Measurements from ENCODE around the gene REXO1.

DNA sequence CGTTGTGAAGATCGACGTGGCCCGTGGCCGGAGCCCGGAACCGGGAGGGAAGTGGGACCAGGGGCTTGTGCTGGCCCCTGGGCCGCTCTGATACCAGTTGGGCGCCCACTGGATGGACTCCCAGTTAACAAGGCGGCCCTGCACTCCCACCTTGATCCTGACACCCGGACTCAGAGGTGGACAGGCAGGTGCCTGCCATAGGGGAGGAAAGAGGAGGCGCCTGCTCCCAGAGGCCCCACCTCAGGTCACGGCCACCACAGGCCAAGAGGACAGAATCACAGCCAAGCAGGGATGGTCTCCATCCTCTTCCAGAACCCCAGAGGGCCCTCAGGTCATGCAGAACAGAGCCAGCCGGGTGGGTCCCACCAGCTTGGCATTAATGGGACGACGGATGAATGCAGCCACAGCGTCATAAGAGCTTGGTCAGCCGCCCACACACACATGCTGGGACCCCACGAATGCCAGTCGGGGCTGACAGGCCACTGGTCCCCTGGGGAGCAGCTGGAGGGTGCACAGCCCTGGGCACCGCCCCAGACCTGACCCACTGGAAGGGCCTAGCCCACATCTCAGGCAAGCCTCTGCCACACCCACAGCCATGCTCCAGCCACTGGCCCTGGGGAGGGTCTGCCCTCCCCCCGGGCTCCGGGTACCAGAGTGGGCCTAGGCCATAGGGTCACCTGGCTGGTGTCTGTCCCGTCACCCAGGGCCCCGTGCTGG is 24.7 kb upstream of the REXO1 start:
- TF ChIP-seq SMAD3 (CRISPR knock-in tag; IDR thresholded peaks at IDR 0.05; ENCODE audit: borderline replicate concordance): no peak
- TF ChIP-seq, protein P1, sequence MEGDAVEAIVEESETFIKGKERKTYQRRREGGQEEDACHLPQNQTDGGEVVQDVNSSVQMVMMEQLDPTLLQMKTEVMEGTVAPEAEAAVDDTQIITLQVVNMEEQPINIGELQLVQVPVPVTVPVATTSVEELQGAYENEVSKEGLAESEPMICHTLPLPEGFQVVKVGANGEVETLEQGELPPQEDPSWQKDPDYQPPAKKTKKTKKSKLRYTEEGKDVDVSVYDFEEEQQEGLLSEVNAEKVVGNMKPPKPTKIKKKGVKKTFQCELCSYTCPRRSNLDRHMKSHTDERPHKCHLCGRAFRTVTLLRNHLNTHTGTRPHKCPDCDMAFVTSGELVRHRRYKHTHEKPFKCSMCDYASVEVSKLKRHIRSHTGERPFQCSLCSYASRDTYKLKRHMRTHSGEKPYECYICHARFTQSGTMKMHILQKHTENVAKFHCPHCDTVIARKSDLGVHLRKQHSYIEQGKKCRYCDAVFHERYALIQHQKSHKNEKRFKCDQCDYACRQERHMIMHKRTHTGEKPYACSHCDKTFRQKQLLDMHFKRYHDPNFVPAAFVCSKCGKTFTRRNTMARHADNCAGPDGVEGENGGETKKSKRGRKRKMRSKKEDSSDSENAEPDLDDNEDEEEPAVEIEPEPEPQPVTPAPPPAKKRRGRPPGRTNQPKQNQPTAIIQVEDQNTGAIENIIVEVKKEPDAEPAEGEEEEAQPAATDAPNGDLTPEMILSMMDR (IDR thresholded peaks at IDR 0.05): no peak
- TF ChIP-seq, protein P2, sequence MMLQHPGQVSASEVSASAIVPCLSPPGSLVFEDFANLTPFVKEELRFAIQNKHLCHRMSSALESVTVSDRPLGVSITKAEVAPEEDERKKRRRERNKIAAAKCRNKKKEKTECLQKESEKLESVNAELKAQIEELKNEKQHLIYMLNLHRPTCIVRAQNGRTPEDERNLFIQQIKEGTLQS (CRISPR knock-in tag; conservative IDR thresholded peaks at IDR 0.05): no peak
- no peak for TF ChIP-seq FOXP1 (CRISPR knock-in tag; IDR thresholded peaks at IDR 0.05; ENCODE audit: borderline replicate concordance)
- no peak for TF ChIP-seq MAX (CRISPR knock-in tag; IDR thresholded peaks at IDR 0.05)
- TF ChIP-seq, protein P3, sequence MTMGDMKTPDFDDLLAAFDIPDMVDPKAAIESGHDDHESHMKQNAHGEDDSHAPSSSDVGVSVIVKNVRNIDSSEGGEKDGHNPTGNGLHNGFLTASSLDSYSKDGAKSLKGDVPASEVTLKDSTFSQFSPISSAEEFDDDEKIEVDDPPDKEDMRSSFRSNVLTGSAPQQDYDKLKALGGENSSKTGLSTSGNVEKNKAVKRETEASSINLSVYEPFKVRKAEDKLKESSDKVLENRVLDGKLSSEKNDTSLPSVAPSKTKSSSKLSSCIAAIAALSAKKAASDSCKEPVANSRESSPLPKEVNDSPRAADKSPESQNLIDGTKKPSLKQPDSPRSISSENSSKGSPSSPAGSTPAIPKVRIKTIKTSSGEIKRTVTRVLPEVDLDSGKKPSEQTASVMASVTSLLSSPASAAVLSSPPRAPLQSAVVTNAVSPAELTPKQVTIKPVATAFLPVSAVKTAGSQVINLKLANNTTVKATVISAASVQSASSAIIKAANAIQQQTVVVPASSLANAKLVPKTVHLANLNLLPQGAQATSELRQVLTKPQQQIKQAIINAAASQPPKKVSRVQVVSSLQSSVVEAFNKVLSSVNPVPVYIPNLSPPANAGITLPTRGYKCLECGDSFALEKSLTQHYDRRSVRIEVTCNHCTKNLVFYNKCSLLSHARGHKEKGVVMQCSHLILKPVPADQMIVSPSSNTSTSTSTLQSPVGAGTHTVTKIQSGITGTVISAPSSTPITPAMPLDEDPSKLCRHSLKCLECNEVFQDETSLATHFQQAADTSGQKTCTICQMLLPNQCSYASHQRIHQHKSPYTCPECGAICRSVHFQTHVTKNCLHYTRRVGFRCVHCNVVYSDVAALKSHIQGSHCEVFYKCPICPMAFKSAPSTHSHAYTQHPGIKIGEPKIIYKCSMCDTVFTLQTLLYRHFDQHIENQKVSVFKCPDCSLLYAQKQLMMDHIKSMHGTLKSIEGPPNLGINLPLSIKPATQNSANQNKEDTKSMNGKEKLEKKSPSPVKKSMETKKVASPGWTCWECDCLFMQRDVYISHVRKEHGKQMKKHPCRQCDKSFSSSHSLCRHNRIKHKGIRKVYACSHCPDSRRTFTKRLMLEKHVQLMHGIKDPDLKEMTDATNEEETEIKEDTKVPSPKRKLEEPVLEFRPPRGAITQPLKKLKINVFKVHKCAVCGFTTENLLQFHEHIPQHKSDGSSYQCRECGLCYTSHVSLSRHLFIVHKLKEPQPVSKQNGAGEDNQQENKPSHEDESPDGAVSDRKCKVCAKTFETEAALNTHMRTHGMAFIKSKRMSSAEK (CRISPR knock-in tag; IDR thresholded peaks at IDR 0.05; ENCODE audit: borderline replicate concordance): no peak
- no peak for TF ChIP-seq TCF7 (CRISPR knock-in tag; IDR thresholded peaks at IDR 0.05; ENCODE audit: low read depth)
- TF ChIP-seq, protein P4, sequence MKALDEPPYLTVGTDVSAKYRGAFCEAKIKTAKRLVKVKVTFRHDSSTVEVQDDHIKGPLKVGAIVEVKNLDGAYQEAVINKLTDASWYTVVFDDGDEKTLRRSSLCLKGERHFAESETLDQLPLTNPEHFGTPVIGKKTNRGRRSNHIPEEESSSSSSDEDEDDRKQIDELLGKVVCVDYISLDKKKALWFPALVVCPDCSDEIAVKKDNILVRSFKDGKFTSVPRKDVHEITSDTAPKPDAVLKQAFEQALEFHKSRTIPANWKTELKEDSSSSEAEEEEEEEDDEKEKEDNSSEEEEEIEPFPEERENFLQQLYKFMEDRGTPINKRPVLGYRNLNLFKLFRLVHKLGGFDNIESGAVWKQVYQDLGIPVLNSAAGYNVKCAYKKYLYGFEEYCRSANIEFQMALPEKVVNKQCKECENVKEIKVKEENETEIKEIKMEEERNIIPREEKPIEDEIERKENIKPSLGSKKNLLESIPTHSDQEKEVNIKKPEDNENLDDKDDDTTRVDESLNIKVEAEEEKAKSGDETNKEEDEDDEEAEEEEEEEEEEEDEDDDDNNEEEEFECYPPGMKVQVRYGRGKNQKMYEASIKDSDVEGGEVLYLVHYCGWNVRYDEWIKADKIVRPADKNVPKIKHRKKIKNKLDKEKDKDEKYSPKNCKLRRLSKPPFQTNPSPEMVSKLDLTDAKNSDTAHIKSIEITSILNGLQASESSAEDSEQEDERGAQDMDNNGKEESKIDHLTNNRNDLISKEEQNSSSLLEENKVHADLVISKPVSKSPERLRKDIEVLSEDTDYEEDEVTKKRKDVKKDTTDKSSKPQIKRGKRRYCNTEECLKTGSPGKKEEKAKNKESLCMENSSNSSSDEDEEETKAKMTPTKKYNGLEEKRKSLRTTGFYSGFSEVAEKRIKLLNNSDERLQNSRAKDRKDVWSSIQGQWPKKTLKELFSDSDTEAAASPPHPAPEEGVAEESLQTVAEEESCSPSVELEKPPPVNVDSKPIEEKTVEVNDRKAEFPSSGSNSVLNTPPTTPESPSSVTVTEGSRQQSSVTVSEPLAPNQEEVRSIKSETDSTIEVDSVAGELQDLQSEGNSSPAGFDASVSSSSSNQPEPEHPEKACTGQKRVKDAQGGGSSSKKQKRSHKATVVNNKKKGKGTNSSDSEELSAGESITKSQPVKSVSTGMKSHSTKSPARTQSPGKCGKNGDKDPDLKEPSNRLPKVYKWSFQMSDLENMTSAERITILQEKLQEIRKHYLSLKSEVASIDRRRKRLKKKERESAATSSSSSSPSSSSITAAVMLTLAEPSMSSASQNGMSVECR (CRISPR knock-in tag; IDR thresholded peaks at IDR 0.05; ENCODE audit: borderline replicate concordance): no peak
- TF ChIP-seq JUN (CRISPR knock-in tag; IDR thresholded peaks at IDR 0.05): no peak
- no peak for TF ChIP-seq SOX15 (CRISPR knock-in tag; IDR thresholded peaks at IDR 0.05)
- no peak for TF ChIP-seq SP1 (CRISPR knock-in tag; conservative IDR thresholded peaks at IDR 0.05)
- TF ChIP-seq USF1 (CRISPR knock-in tag; IDR thresholded peaks at IDR 0.05): no peak
- no peak for TF ChIP-seq NFATC4 (CRISPR knock-in tag; IDR thresholded peaks at IDR 0.05)
- no peak for TF ChIP-seq RORB (CRISPR knock-in tag; IDR thresholded peaks at IDR 0.05)

Measured in WTC11 (cell line).